ENCODE results near the gene PNPLA7.

- no peak for TF ChIP-seq CTCF (IDR thresholded peaks at IDR 0.05)
- TF ChIP-seq POLR2A (IDR thresholded peaks at IDR 0.05), result no peak
Measured at GRCh38 chr9:137496601-137497375, 53.4 kb downstream of the PNPLA7 start.
